ENCODE data around the gene SMIM12.
"Not testable (repeated sequence)": the region's sequence is repeated elsewhere in the genome, so short reads cannot be mapped to it uniquely, and the experiment has no call there.

SMIM12 gene

DNA sequence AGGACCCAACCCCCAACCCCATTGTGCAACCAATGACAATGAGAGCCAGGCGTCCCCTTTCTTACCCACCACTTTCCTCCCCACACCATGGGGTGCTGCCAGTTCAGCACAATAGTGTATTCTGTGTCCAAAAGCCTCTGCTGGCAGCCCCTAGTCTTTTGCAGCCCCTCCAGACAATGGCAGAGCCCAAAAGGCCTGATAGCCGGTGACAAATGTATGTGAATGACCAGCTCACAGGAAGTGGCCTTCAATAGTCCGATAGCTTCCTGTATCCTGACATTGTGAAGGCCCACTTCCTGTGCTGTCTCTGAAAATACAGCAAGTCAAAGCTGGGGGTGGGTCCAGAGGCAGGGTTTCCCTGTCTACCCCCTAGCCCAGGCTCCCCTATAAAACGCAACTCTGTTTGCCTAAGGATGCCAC, 16.6 kb downstream of the SMIM12 start:
- DNase-seq, result no peak

- no peak for DNase-seq
These were observed 17.5 kb downstream of the SMIM12 start for GRCh38 chr1:34842073-34842472.

DNA sequence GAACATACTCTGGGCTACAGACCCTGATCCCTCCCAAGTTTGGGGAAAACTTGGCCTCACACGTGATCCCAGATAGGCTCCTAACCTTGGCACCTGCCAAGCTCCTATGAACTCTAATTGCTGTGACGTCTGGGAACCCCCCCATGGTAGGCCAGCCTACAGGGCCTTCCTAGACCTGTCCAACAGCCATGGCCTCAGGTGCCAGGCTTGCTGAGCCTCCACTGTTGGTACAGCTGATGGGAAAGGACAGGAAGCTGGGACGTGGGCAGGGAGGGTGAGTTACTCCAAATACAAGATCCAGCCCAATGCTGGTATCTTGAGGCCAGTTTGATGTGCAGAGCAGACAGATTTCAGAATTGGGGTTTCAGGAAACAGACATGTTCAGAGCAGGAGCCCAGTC, 19.1 kb downstream of the SMIM12 start:
- DNase-seq, result no peak

GRCh38 chr1:34839526-34840305, 19.8 kb downstream of the SMIM12 start:
- DNase-seq, result no peak

DNA sequence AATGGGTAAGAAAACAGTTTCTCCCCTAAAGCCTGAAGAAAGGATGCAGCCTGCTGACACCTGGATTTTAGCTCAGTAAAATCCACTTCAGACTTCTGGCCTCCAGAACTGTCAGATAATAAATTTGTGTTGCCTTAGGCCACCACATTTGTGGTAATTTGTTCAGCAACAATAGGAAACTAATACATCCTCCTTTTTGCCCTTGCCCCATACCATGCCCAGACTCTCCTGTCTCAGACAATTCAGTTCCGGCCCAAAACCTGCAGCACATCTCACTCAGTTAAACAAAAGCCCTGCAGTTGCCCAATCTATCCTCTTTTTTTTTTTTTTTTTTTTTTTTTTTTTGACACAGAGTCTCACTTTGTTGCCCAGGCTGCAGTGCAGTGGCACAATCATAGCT, 25.8 kb downstream of the SMIM12 start:
- DNase-seq, result no peak

- DNase-seq, result no peak
These were observed 27.8 kb downstream of the SMIM12 start for GRCh38 chr1:34831721-34832246.

GRCh38 chr1:34829250-34829649, 30.3 kb downstream of the SMIM12 start:
- no peak for DNase-seq

DNA sequence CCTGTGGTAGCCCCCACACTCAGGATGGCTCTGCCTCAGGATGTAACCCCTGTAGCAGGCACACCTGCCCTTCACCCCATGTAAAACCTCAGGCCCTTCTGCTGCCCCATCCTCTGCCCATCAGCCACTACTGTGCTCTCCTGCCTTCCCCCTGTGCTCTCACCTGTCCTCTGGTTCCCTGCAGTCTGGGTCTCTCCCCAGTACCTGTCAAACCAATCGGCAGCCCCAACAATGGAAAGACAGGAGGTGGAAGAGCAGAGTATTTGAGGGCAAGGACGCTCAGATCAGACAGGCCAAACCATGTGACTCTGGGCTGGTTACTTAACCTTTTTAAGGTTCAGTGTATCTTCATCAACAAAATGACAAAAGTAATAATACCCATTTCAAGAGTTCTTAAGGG, 30.9 kb downstream of the SMIM12 start:
- no peak for DNase-seq

DNA sequence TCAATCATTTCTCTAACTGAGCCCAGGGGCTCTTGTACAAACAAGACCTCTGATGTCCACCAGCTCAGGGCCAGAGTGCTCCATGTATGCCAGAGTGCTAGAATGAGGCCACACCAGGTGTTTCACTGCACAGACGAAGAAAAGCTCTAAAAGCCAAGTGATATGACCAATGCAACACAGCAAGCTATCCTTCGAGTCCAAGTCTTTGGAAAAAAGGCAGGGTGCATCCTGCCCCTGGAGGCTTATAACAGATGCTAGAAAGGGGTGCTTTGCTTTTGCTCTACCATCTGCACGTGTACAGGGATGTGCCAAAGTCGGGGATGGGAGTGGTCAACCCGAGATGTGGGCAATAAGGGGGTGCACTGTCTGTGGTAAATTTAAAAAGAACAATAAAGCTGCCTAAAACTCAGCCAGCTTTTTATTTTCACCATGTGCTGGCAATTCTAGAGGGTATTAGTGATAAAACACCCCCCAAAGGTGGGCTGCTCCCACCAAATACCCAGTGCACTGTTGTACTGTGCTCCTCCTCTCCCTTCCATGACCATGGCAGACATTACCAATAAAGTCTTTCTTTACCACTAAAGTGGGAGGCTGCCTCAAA, 32.1 kb downstream of the SMIM12 start:
- no peak for DNase-seq

- no peak for DNase-seq
These were observed 34.0 kb downstream of the SMIM12 start for GRCh38 chr1:34825455-34826091.

DNA sequence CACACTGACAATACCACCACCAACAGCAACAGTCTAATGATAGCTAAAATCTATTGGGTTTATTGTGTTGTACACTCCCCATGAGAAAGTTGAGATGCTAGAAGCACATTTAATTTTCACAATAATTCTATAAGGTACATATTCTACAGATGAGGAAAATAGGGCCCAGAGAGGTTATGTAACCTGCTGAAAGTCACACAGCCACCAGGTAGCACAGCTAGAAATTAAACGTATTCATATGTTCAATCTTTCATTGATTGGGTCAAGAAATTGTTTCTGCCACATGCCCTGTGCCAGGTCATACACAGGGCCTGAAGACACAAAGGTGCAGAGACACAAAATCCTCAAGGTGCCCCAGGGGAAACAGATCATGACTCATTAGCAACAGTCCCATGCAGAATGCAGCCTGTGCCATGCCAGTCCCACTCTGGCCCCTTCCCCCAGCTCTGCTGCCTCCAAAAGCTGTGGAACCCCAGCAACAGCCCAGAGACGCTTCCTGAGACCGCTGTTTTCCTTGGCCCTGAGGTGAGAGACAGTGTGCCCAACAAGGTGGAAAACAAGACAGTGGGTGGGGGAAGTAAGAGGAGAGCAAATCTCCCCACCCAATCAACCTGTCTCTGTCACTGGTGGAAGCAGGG, 34.6 kb downstream of the SMIM12 start:
- DNase-seq, result no peak

- no peak for DNase-seq
These were observed 37.3 kb downstream of the SMIM12 start for GRCh38 chr1:34822202-34822601.

DNA sequence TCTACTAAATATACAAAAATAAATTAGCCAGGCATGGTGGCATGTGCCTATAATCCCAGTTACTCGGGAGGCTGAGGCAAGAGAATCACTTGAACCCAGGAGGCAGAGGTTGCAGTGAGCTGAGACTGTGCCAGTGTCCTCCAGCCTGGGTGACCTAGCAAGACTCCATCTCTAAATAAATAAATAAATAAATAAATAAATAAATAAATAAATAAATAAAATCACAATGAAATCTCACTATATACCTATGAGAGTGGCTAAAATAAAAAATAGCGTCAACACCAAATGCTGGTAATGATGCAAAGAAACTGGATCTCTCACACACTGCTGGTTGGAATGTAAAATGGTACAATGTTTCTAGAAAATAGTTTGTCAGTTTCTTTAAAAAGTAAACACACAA, 40.7 kb downstream of the SMIM12 start:
- not testable (repeated sequence) for DNase-seq

DNA sequence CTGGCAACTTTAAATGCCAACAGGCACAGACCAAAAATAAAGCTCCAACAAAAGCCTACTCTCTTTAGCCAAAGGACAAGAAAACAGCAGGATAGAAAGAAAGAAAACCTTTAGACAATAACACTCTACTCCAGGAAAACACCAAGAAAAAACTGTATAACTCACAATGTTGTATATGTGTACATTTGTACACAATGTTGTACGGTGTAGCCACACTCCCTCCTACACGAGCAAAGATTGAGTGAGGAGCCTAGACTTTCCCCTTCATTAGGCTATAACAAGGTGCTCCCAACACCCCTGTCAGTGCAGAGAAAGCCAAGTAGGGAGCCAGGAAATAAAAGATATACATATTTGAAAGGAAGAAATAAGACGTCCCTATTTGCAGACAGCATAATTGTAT, 42.8 kb downstream of the SMIM12 start:
- DNase-seq, result no peak

GRCh38 chr1:34816332-34816731, 43.2 kb downstream of the SMIM12 start:
- no peak for DNase-seq

GRCh38 chr1:34810781-34811180, 48.8 kb downstream of the SMIM12 start:
- DNase-seq, result not testable (repeated sequence)

GRCh38 chr1:34808051-34808810, 51.3 kb downstream of the SMIM12 start:
- no peak for DNase-seq

DNA sequence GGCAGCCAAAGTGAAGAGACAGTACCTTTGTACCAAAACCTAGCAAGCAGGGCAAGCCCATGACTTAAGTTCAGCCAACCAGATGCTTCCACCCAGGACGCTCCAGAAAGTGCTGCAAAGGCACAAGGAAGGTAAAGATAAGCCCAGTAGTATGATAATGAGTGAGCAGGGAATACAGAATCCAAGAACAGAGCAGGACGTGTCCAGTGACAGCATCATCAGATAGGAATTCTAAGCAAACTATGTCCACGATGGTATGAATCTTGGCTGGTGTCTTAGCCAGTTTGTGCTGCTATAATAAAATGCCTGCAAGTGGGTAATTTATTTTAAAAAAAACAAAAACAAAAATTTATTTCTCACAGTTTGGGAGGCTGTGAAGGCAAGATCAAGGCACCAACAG, 53.2 kb downstream of the SMIM12 start:
- no peak for DNase-seq

GRCh38 chr1:34803770-34804169, 55.8 kb downstream of the SMIM12 start:
- no peak for DNase-seq

Measured in T-helper 1 cell (primary cell).